ENCODE results near the gene OSBPL3. TPM values are rescaled to one million over a fixed set of nuclear protein-coding genes. Genes with fewer than 3 reads are reported as not detected.

OSBPL3 gene, protein sequence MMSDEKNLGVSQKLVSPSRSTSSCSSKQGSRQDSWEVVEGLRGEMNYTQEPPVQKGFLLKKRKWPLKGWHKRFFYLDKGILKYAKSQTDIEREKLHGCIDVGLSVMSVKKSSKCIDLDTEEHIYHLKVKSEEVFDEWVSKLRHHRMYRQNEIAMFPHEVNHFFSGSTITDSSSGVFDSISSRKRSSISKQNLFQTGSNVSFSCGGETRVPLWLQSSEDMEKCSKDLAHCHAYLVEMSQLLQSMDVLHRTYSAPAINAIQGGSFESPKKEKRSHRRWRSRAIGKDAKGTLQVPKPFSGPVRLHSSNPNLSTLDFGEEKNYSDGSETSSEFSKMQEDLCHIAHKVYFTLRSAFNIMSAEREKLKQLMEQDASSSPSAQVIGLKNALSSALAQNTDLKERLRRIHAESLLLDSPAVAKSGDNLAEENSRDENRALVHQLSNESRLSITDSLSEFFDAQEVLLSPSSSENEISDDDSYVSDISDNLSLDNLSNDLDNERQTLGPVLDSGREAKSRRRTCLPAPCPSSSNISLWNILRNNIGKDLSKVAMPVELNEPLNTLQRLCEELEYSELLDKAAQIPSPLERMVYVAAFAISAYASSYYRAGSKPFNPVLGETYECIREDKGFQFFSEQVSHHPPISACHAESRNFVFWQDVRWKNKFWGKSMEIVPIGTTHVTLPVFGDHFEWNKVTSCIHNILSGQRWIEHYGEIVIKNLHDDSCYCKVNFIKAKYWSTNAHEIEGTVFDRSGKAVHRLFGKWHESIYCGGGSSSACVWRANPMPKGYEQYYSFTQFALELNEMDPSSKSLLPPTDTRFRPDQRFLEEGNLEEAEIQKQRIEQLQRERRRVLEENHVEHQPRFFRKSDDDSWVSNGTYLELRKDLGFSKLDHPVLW
- 19.7 and 25.3 TPM in 2 replicates for total RNA-seq

DNA sequence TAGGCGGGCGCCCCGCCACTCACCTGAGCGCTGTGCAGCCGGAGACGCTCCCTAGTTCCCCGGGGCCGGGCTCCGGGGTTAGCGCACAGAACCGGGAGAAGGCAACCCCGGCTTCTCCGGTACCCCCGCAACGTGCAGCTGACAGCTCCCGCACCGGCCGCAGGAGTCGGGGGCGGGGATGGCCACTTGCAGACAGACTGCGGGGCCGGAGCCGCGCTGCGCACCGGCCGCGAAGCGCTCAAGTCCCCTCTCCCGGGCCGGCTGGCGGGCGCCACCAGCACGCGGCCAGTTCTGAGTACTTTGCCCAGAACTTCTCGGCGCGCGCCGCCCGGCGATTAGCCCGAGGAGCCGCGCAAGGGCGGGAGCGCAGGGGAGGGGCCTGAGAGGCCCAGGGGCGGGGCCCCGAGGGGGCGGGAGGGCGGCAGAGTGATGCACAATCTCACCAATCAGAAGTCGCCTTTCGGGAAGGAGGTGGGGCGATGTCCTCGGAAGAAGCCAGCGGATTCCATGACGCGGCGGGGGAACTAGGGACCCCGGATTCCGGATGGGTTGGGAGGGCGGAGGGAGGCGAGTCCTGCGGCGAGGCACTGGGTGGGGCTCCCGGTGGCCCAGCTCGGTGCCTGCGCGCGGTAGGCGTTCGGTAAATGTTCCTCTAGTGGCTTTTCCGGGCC is at the start of gene OSBPL3:
TSS of gene OSBPL3 (minus strand) at position 316 of the 671 bp plus-strand sequence. CDS start 87,706 bp downstream, outside the sequence.

DNA sequence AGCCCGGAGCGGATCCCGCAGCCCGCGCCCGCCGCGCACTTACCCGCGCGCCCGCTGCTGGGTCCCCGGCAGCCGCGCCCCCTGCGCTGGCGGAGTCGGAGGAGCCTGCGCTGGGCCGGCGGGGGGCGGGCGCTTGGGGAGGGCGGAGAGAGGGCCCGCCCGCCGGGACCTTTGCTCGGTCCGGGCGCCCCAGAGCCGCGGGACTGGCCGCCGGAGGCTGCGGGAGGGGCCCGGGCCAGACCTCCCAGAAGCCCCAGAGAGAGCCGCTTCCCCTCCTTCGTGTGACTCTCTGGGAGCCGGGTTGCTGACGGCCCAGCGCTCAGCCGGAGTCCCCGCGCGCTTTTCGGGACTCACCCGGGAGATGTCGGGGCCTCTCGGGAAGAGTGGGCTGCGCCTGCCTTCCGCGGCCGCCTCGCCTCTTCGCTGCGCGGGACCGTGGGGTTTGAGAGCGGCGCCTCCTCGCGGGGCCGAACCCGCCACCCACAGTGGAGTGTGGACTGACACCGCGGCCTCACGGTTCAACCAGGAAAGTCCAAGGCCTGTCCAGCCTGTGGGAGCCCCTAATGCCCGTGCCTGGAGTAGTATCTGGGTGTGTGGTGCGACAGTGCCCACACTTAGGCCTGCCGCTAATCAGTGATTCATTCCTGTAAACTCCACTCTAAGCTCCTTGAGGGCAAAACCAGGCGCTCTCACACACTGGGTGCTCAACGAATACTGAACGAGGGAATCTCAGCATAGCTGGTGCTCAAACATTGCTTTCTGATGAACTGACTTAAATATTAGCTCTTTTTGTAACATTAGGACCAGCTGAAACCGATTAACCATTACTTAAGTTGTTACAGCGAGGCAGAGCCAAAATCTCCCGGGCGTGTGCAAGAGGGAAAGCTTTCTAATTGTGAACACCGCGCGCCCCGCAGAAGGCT is 222.4 kb downstream of the OSBPL3 start, which contains the start of gene GSDME:
TSS of gene GSDME (minus strand) at position 112 of the 923 bp plus-strand sequence. CDS start 7,690 bp downstream, outside the sequence.

Other genes starting within 250 kb of the OSBPL3 start
- gene GSDME, start 222.7 kb downstream of the OSBPL3 start, total RNA-seq = 49.8 and 54.8 TPM in 2 replicates
- 77.9 and 79.8 TPM in 2 replicates for gene CYCS, start 145.1 kb upstream of the OSBPL3 start, total RNA-seq
- gene NPVF, start 248.3 kb upstream of the OSBPL3 start, total RNA-seq = not detected in 2 replicates